Fibroblast of lung (primary cell): ENCODE results near the gene SEC16A. TPM values are rescaled to one million over a fixed set of nuclear protein-coding genes. Genes with fewer than 3 reads are reported as not detected.

Source experiments
- DNase-seq, 2 donors: peaks; one replicate each; pipeline versions ENCODE4 v3.0.0 to v3.0.0-alpha.2; 2010; ENCODE audit warnings: low read depth in 2 of 2
- H2AFZ ChIP-seq: 2 replicates; pipeline ENCODE4 v1.5.1; 2012; ENCODE audit warnings: low read length, control low read depth, inconsistent platforms
- H3K27ac ChIP-seq: 2 replicates; pipeline ENCODE4 v1.5.1; 2011; ENCODE audit warnings: low read length, control low read depth; ENCODE audit not compliant: insufficient read depth
- H3K27me3 ChIP-seq: 2 replicates; pipeline ENCODE4 v1.5.1; 2011; ENCODE audit warnings: mild to moderate bottlenecking, low read length; ENCODE audit not compliant: control insufficient read depth, insufficient read depth
- H3K36me3 ChIP-seq: 2 replicates; pipeline ENCODE4 v1.5.1; 2011; ENCODE audit warnings: low read length; ENCODE audit not compliant: control insufficient read depth, insufficient read depth
- H3K4me1 ChIP-seq: 2 replicates; pipeline ENCODE4 v1.5.1; 2011; ENCODE audit warnings: low read length; ENCODE audit not compliant: control insufficient read depth, insufficient read depth; ENCODE audit errors: extremely low read depth
- H3K4me2 ChIP-seq: 2 replicates; pipeline ENCODE4 v1.5.1; 2011; ENCODE audit warnings: low read length, control low read depth; ENCODE audit not compliant: insufficient read depth; ENCODE audit errors: extremely low read depth
- H3K4me3 ChIP-seq, 4 experiments: fragments of 200-600 bp in 1 of 4; sonication (generic) in 1 of 4; replicated peaks in 1 of 4; 2 replicates each; pipeline ENCODE4 v1.5.1; 2011 to 2016; ENCODE audit warnings: low read length in 4 of 4, low read depth in 3 of 4, mild to moderate bottlenecking in 3 of 4, control low read depth in 2 of 4, inconsistent platforms in 1 of 4, mixed read lengths in 1 of 4; ENCODE audit not compliant: insufficient read depth in 1 of 4; ENCODE audit errors: control extremely low read depth in 1 of 4
- H3K79me2 ChIP-seq: 2 replicates; pipeline ENCODE4 v1.5.1; 2012; ENCODE audit warnings: mild to moderate bottlenecking, low read length, inconsistent platforms; ENCODE audit not compliant: control insufficient read depth, insufficient read depth
- H3K9ac ChIP-seq: 2 replicates; pipeline ENCODE4 v1.5.1; 2011; ENCODE audit warnings: mild to moderate bottlenecking, low read length, control low read depth; ENCODE audit not compliant: insufficient read depth
- H3K9me3 ChIP-seq: 2 replicates; pipeline ENCODE4 v1.5.1; 2012; ENCODE audit warnings: low read depth, low read length; ENCODE audit not compliant: control insufficient read depth, insufficient read depth
- H4K20me1 ChIP-seq: 2 replicates; pipeline ENCODE4 v1.5.1; 2011; ENCODE audit warnings: low read length; ENCODE audit not compliant: control insufficient read depth, insufficient read depth; ENCODE audit errors: extremely low read depth
- CTCF ChIP-seq, 2 donors: IDR thresholded peaks in 1 of 2; conservative IDR thresholded peaks in 1 of 2; 1 replicate in 1 of 2; 2 replicates in 1 of 2; pipeline ENCODE4 v1.5.1; 2011 to 2012; ENCODE audit warnings: low read length in 2 of 2, control low read depth in 1 of 2, inconsistent platforms in 1 of 2, low read depth in 1 of 2, mild to moderate bottlenecking in 1 of 2
- EZH2 ChIP-seq: IDR thresholded peaks from 2 replicates; pipeline ENCODE4 v1.5.1; 2012; ENCODE audit warnings: low read length, control low read depth, mild to moderate bottlenecking; ENCODE audit errors: missing control alignments
- polyA plus RNA-seq, 2 donors: library from polyadenylated mRNA; depleted of rRNA in 1 of 2; stranded (reverse) in 1 of 2; unstranded in 1 of 2; fragments of >200 nt; gene quantifications; 2 replicates each; pipeline ENCODE4 v1.2.1, GENCODE V29; 2011 to 2012; ENCODE audit warnings: missing spikeins in 1 of 2
- total RNA-seq: library from RNA; depleted of rRNA; stranded (reverse); fragments of >200 nt; gene quantifications from 2 replicates; pipeline ENCODE4 v1.2.1, GENCODE V29; 2014

Gene SEC16A
- total and polyA plus RNA-seq, 2 donors (not counting 1 experiment from before 2014, with no cell fraction given): 17.8 to 23.9 TPM

- Histone ChIP-seq H4K20me1 (no peaks in the 10 kb centered on the region), H3K27me3 (no peaks in the 10 kb centered on the region), H3K4me1 (peaks cover 13% of the 10 kb centered on the region), H3K4me3 (peak overlapping the region; percentile 73 to 83 (median 78)), H2AFZ (no peak overlapping the region), H3K9ac (peak overlapping the region; percentile 85), H3K27ac (peak overlapping the region; percentile 77), H3K4me2 (peak overlapping the region; percentile 90), H3K36me3 (peaks cover 22% of the 10 kb centered on the region), H3K9me3 (no peaks in the 10 kb centered on the region), H3K79me2 (peaks cover 42% of the 10 kb centered on the region)
- peak in 1 of 2 donors; percentile 31 for DNase-seq
- TF ChIP-seq CTCF (conservative IDR thresholded peaks at IDR 0.05 in 1 of 2, IDR thresholded peaks at IDR 0.05 in 1 of 2; ENCODE audit: low read depth in 1 of 2, low read length in 2 of 2) (no peak), EZH2 (no peak)
Measured at GRCh38 chr9:136438548-136439480, 44.0 kb downstream of the SEC16A start.

GRCh38 chr9:136437839-136438547 is 44.8 kb downstream of the SEC16A start:
- peaks cover 13% of the 10 kb centered on the region for H3K4me1 ChIP-seq
- peak overlapping the region; percentile 77 for H3K27ac ChIP-seq
- no peaks in the 10 kb centered on the region for H4K20me1 ChIP-seq
- H3K9me3 ChIP-seq: no peaks in the 10 kb centered on the region
- peaks cover 42% of the 10 kb centered on the region for H3K79me2 ChIP-seq
- H3K36me3 ChIP-seq: peaks cover 23% of the 10 kb centered on the region
- TF ChIP-seq EZH2 (no peak), CTCF (conservative IDR thresholded peaks at IDR 0.05 in 1 of 2, IDR thresholded peaks at IDR 0.05 in 1 of 2; ENCODE audit: low read depth in 1 of 2, low read length in 2 of 2) (no peak)
- peak in 1 of 2 donors; percentile 38 for DNase-seq
- no peaks in the 10 kb centered on the region for H3K27me3 ChIP-seq
- peak overlapping the region; percentile 73 to 83 (median 78) for H3K4me3 ChIP-seq
- H3K4me2 ChIP-seq: peak overlapping the region; percentile 90
- H2AFZ ChIP-seq: no peak overlapping the region
- peak overlapping the region; percentile 85 for H3K9ac ChIP-seq

DNA sequence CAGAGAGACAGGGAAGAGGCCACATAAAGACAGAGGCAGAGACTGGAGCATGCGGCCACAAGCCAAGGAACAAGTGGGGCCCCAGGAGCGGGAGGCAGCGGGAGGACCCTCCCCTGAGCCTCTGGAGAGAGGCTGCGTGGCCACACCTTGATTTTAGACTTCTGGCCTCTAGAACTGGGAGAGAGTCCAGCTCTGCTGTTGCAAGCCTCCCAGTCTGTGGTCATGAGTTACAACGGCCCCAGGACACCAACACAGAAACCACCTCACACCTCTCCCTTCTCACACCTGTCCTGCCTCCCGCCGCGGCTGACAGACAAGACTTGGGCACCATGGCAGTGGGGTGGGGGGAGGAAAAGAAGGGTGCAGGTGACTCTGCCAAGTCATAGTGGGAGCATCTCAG is 45.4 kb downstream of the SEC16A start:
- Histone ChIP-seq H3K27ac (peak overlapping the region; percentile 30), H3K4me3 (peak overlapping the region; percentile 73 to 83 (median 78)), H3K4me1 (peaks cover 13% of the 10 kb centered on the region), H3K4me2 (peak overlapping the region; percentile 90), H3K27me3 (no peaks in the 10 kb centered on the region), H4K20me1 (no peaks in the 10 kb centered on the region), H3K79me2 (peaks cover 42% of the 10 kb centered on the region), H3K9me3 (no peaks in the 10 kb centered on the region), H3K36me3 (peaks cover 20% of the 10 kb centered on the region), H2AFZ (no peak overlapping the region), H3K9ac (no peak overlapping the region)
- TF ChIP-seq EZH2: no peak
- TF ChIP-seq CTCF (conservative IDR thresholded peaks at IDR 0.05 in 1 of 2, IDR thresholded peaks at IDR 0.05 in 1 of 2; ENCODE audit: low read depth in 1 of 2, low read length in 2 of 2): no peak
- peak; percentile 40 to 78 for DNase-seq
